H1 (cell line): ENCODE measurements around the gene IPO13.

Experiments used
- BACH1 ChIP-seq: IDR thresholded peaks from 2 replicates; pipeline ENCODE4 v1.6.1; 2012; ENCODE audit warnings: low read length, improper control_type of control experiment
- CBX5 ChIP-seq: fragments of 300-800, 300-1000 bp; sonication (generic); IDR thresholded peaks from 2 replicates; pipeline ENCODE4 v1.7.1; 2016; ENCODE audit warnings: antibody characterized with exemption, low read length, low read depth
- CHD2 ChIP-seq: IDR thresholded peaks from 2 replicates; pipeline ENCODE4 v1.6.1; 2012; ENCODE audit warnings: low read length, improper control_type of control experiment
- EZH2 ChIP-seq: fragments of 200-600 bp; sonication (generic); IDR thresholded peaks from 2 replicates; pipeline ENCODE4 v1.7.1; 2012; ENCODE audit warnings: low read depth, mild to moderate bottlenecking, moderate library complexity, low read length, inconsistent platforms; ENCODE audit not compliant: severe bottlenecking
- NRF1 ChIP-seq: IDR thresholded peaks from 2 replicates; pipeline ENCODE4 v1.6.1; 2011; ENCODE audit warnings: mild to moderate bottlenecking, low read depth, low read length, improper control_type of control experiment
- TCF12 ChIP-seq: IDR thresholded peaks from 2 replicates; pipeline ENCODE4 v1.6.1; 2011; ENCODE audit warnings: low read depth, mild to moderate bottlenecking, low read length

- no peak for TF ChIP-seq NRF1
- TF ChIP-seq CBX5, result no peak
- no peak for TF ChIP-seq EZH2
- TF ChIP-seq CHD2, result no peak
- peak; percentile 59 for TF ChIP-seq BACH1
- no peak for TF ChIP-seq TCF12
Measured at GRCh38 chr1:43991476-43992231, 44.9 kb downstream of the IPO13 start, which contains the start of gene CCDC24.
